A673 (cell line): ENCODE data around the gene TSHR. TPM values are rescaled to one million over a fixed set of nuclear protein-coding genes. Genes with fewer than 3 reads are reported as not detected.

Source experiments
- BruUV-seq: library from RNA; stranded (reverse); fragments of 400-500 nt; replicated peaks from 2 replicates; lab custom pipeline; 2021; lab: Mats Ljungman, UMichigan
- CTCF ChIA-PET: fragments of 300-600 bp; sonication (Branson Sonifier 250); formaldehyde crosslinking; loops from one replicate; lab custom pipeline; 2022; ENCODE audit warnings: antibody characterized with exemption; lab: Charles Lee
- POLR2A ChIA-PET: fragments of 300-600 bp; sonication (Branson Sonifier 250); formaldehyde crosslinking; loops from one replicate; lab custom pipeline; 2022; ENCODE audit warnings: antibody characterized with exemption; ENCODE audit not compliant: low non-redundant PET; lab: Charles Lee
- DNase-seq: peaks from one replicate; pipeline ENCODE4 v3.0.0-alpha.2; 2015; ENCODE audit warnings: low spot score
- H3K27ac ChIP-seq: fragments of 200-600 bp; sonication (generic); 2 replicates; pipeline ENCODE4 v1.5.1; 2016; ENCODE audit warnings: mixed run types, low read depth, mild to moderate bottlenecking, mixed read lengths, antibody characterized with exemption, low read length; ENCODE audit not compliant: poor library complexity, severe bottlenecking
- H3K27me3 ChIP-seq: fragments of 200-600 bp; sonication (generic); replicated peaks from 2 replicates; pipeline ENCODE4 v1.6.1; 2017; ENCODE audit warnings: mixed run types, low read depth, mild to moderate bottlenecking, mixed read lengths, antibody characterized with exemption, low read length; ENCODE audit not compliant: insufficient read depth, poor library complexity
- H3K36me3 ChIP-seq: fragments of 200-600 bp; sonication (generic); 2 replicates; pipeline ENCODE4 v1.6.1; 2016; ENCODE audit warnings: mixed run types, mild to moderate bottlenecking, mixed read lengths, antibody characterized with exemption, low read length; ENCODE audit not compliant: insufficient read depth, poor library complexity, severe bottlenecking
- H3K4me1 ChIP-seq: fragments of 200-600 bp; sonication (generic); 2 replicates; pipeline ENCODE4 v1.6.1; 2017; ENCODE audit warnings: mixed run types, mild to moderate bottlenecking, mixed read lengths, antibody characterized with exemption, low read length; ENCODE audit not compliant: insufficient read depth, poor library complexity, severe bottlenecking
- H3K4me3 ChIP-seq: fragments of 200-600 bp; sonication (generic); 2 replicates; pipeline ENCODE4 v1.5.1; 2016; ENCODE audit warnings: low read depth, mixed run types, mild to moderate bottlenecking, mixed read lengths, low read length; ENCODE audit not compliant: poor library complexity, severe bottlenecking
- H3K9me3 ChIP-seq: fragments of 200-600 bp; sonication (generic); 2 replicates; pipeline ENCODE4 v1.6.1; 2016; ENCODE audit warnings: mixed run types, low read depth, mild to moderate bottlenecking, mixed read lengths, antibody characterized with exemption, low read length; ENCODE audit not compliant: poor library complexity, severe bottlenecking
- EZH2 ChIP-seq: fragments of 200-600 bp; sonication (generic); IDR thresholded peaks from 2 replicates; pipeline ENCODE4 v1.6.1; 2017; ENCODE audit warnings: borderline replicate concordance, low read depth, mild to moderate bottlenecking, mixed read lengths, antibody characterized with exemption, low read length; ENCODE audit not compliant: poor library complexity, severe bottlenecking
- intact Hi-C: fragments of 100-400 bp; cut with micrococcal nuclease; formaldehyde crosslinking; loops from one replicate; pipeline ENCODE4 v1.10.0; 2022; ENCODE audit not compliant: unreplicated experiment
- total RNA-seq: library from RNA; stranded (reverse); gene quantifications from 2 replicates; pipeline ENCODE4 v1.2.3, GENCODE V29; 2021
- TF ChIP-seq, protein P1 (sequence below): fragments of 300-800, 200-600 bp; sonication (generic); conservative IDR thresholded peaks from 2 replicates; pipeline ENCODE4 v1.5.1; 2017; ENCODE audit warnings: low read depth, mild to moderate bottlenecking, antibody characterized with exemption, low read length, moderate library complexity, mixed read lengths

Gene TSHR
- total RNA-seq, 1 experiment from 2014 or later = not detected

DNA sequence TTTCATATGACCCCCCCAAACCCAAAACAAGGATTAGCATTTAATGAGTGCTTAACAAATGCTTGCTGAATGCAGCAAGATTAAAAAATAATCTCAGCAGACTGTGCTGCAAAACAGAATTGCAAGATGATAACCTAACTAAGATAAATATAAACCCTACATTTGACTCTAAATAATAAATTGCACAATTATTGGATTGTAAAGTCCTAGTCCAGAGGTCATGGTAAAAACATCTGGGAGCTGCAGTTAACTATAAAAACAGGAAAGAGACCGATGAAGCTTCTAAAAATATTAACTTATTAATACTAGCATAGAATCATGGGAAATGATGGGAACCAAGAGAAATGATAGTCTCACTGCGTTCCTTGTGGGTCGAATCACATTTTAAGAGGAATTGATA lies 37.2 kb downstream of the TSHR start:
- intact Hi-C loops = no loop called here
- ChIA-PET CTCF (interaction anchor here (0.6 kb wide), 1 partner anchor 56 kb away, joined by 5 read pairs; no protein-coding TSS in a partner anchor), POLR2A (interaction anchor here (0.6 kb wide), 1 partner anchor 1986 kb away, joined by 4 read pairs; no protein-coding TSS in a partner anchor)

DNA sequence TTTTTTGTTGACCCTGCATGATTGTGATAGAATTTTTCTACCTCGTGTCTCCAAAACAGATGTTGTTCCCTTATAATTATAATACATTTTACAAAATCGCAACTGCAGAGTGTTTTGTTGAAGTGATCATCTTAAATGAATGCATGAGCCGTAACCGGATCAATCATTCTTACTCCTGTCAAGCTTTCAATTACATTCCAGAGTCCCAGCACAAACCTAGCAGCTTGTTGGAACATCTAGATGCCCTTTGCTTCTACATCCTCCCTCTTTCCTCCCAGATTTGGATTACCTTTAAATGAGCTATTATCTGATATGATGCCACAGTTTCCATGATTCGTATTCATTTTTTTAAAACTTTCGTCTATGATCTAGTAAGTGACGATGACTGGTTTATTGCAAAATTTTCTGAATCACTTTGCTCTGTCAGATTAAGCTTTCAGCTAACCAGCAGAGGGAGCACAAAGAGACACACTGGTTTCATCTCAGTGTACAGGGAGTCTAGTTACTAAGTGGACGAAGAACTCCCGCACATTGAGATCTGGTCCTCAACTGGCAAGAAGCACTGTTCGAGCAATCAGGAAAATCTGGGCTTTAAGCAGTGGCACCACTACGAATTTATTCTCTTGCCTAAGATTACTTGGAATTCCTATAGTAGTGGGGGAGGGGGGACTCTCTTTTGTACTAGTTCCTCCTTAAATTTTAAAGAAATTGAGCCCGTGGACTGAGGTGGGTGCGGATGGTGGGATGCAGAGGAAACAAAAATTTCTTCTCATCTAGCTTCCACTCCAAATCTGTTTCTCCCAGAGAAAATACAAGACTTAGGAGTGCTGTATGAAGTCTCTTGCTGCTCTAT lies 40.9 kb downstream of the TSHR start:
- Histone ChIP-seq H3K9me3 (no peaks in the 10 kb centered on the region), H3K27me3 (peaks cover 25% of the 10 kb centered on the region), H3K36me3 (no peaks in the 10 kb centered on the region), H3K27ac (no peak overlapping the region), H3K4me1 (no peaks in the 10 kb centered on the region), H3K4me3 (no peak overlapping the region)
- ChIA-PET POLR2A (no interaction called here), CTCF (interaction anchor here (1.2 to 2.1 kb wide), 3 partner anchors 9 to 174 kb away, joined by 3 to 14 read pairs (median 4); no protein-coding TSS in a partner anchor)
- no peak for TF ChIP-seq EZH2
- TF ChIP-seq, protein P1, sequence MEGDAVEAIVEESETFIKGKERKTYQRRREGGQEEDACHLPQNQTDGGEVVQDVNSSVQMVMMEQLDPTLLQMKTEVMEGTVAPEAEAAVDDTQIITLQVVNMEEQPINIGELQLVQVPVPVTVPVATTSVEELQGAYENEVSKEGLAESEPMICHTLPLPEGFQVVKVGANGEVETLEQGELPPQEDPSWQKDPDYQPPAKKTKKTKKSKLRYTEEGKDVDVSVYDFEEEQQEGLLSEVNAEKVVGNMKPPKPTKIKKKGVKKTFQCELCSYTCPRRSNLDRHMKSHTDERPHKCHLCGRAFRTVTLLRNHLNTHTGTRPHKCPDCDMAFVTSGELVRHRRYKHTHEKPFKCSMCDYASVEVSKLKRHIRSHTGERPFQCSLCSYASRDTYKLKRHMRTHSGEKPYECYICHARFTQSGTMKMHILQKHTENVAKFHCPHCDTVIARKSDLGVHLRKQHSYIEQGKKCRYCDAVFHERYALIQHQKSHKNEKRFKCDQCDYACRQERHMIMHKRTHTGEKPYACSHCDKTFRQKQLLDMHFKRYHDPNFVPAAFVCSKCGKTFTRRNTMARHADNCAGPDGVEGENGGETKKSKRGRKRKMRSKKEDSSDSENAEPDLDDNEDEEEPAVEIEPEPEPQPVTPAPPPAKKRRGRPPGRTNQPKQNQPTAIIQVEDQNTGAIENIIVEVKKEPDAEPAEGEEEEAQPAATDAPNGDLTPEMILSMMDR = peak; percentile 78
- peak; percentile 81 for DNase-seq
- no TSS peak for BruUV-seq
- intact Hi-C loops = loop anchor here (2.0 kb wide), 2 partner anchors 175 to 469 kb away; no protein-coding TSS in a partner anchor

More for the DNA sequence above, 37.2 kb downstream of the TSHR start:
- Histone ChIP-seq H3K4me3 (no peak overlapping the region), H3K27ac (no peak overlapping the region), H3K4me1 (no peaks in the 10 kb centered on the region), H3K36me3 (no peaks in the 10 kb centered on the region), H3K9me3 (no peaks in the 10 kb centered on the region), H3K27me3 (peaks cover 37% of the 10 kb centered on the region)
- TF ChIP-seq, protein P1 = no peak
- TF ChIP-seq EZH2 = no peak
- DNase-seq = no peak
- BruUV-seq = no TSS peak

DNA sequence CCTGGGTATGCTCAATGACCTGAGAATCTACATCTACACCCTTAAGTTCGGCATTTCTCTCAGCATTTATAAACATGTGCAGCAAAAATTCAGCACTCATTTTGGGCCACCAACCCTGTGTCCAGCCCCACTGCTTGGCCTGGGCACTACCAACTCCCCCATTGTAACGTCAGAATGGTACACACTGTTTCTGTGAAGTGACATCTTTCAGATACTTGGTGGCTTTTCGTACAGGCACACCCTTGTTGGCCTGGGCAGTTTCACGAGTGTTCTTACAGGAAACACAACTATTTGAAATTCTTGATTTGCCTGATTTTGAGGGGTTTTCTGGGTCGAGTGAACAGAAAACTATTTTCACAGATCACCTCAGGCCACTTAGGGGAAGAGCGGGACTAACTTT lies 46.0 kb downstream of the TSHR start:
- intact Hi-C loops = no loop called here
- H3K4me1 ChIP-seq = no peaks in the 10 kb centered on the region
- CTCF ChIA-PET = no interaction called here
- DNase-seq = no peak
- no peak overlapping the region for H3K4me3 ChIP-seq
- POLR2A ChIA-PET = no interaction called here
- H3K27me3 ChIP-seq = peaks cover 25% of the 10 kb centered on the region
- no peak overlapping the region for H3K27ac ChIP-seq
- TF ChIP-seq EZH2 = no peak
- TF ChIP-seq, protein P1 = no peak
- H3K36me3 ChIP-seq = no peaks in the 10 kb centered on the region
- BruUV-seq = no TSS peak
- H3K9me3 ChIP-seq = no peaks in the 10 kb centered on the region
